ENCODE measurements around the gene NRDC.
"Not testable (repeated sequence)": the region's sequence is repeated elsewhere in the genome, so short reads cannot be mapped to it uniquely, and the experiment has no call there.

NRDC gene

GRCh38 chr1:51850420-51851223, 27.9 kb downstream of the NRDC start:
- no peak for DNase-seq (ENCODE audit: low read depth in 1 of 2, low spot score in 1 of 2)

- DNase-seq (ENCODE audit: low read depth in 1 of 2, low spot score in 1 of 2) = no peak
Measured at GRCh38 chr1:51847294-51847920, 31.1 kb downstream of the NRDC start.

GRCh38 chr1:51843948-51844347, 34.6 kb downstream of the NRDC start:
- DNase-seq (ENCODE audit: low read depth in 1 of 2, low spot score in 1 of 2) = no peak

- DNase-seq (ENCODE audit: low read depth in 1 of 2, low spot score in 1 of 2) = no peak
Measured at GRCh38 chr1:51842261-51842660, 36.3 kb downstream of the NRDC start.

- DNase-seq (ENCODE audit: low read depth in 1 of 2, low spot score in 1 of 2) = no peak
Measured at GRCh38 chr1:51840743-51841461, 37.6 kb downstream of the NRDC start.

- no peak for DNase-seq (ENCODE audit: low read depth in 1 of 2, low spot score in 1 of 2)
Measured at GRCh38 chr1:51840182-51840581, 38.3 kb downstream of the NRDC start.

- no peak for DNase-seq (ENCODE audit: low read depth in 1 of 2, low spot score in 1 of 2)
Measured at GRCh38 chr1:51839094-51839493, 39.4 kb downstream of the NRDC start.

GRCh38 chr1:51837243-51837642, 41.3 kb downstream of the NRDC start:
- DNase-seq (ENCODE audit: low read depth in 1 of 2, low spot score in 1 of 2) = no peak

- DNase-seq (ENCODE audit: low read depth in 1 of 2, low spot score in 1 of 2) = no peak
Measured at GRCh38 chr1:51833700-51834099, 44.8 kb downstream of the NRDC start.

GRCh38 chr1:51829058-51829457, 49.5 kb downstream of the NRDC start:
- DNase-seq (ENCODE audit: low read depth in 1 of 2, low spot score in 1 of 2) = no peak

- DNase-seq (ENCODE audit: low read depth in 1 of 2, low spot score in 1 of 2) = no peak
Measured at GRCh38 chr1:51819810-51820209, 58.7 kb downstream of the NRDC start.

GRCh38 chr1:51819021-51819420, 59.5 kb downstream of the NRDC start:
- DNase-seq (ENCODE audit: low read depth in 1 of 2, low spot score in 1 of 2) = not testable (repeated sequence)

- DNase-seq (ENCODE audit: low read depth in 1 of 2, low spot score in 1 of 2) = no peak
Measured at GRCh38 chr1:51818487-51818886, 60.0 kb downstream of the NRDC start.

GRCh38 chr1:51814513-51814912, 64.0 kb downstream of the NRDC start:
- no peak for DNase-seq (ENCODE audit: low read depth in 1 of 2, low spot score in 1 of 2)

- DNase-seq (ENCODE audit: low read depth in 1 of 2, low spot score in 1 of 2) = no peak
Measured at GRCh38 chr1:51799372-51799771, 79.2 kb downstream of the NRDC start.

GRCh38 chr1:51794868-51795267, 83.7 kb downstream of the NRDC start:
- DNase-seq (ENCODE audit: low read depth in 1 of 2, low spot score in 1 of 2) = no peak

- DNase-seq (ENCODE audit: low read depth in 1 of 2, low spot score in 1 of 2) = no peak
Measured at GRCh38 chr1:51794260-51794659, 84.3 kb downstream of the NRDC start.

- DNase-seq (ENCODE audit: low read depth in 1 of 2, low spot score in 1 of 2) = no peak
Measured at GRCh38 chr1:51792864-51793263, 85.7 kb downstream of the NRDC start.

GRCh38 chr1:51791888-51792287, 86.6 kb downstream of the NRDC start:
- no peak for DNase-seq (ENCODE audit: low read depth in 1 of 2, low spot score in 1 of 2)

GRCh38 chr1:51790385-51790784, 88.1 kb downstream of the NRDC start:
- no peak for DNase-seq (ENCODE audit: low read depth in 1 of 2, low spot score in 1 of 2)

GRCh38 chr1:51789342-51789741, 89.2 kb downstream of the NRDC start:
- no peak for DNase-seq (ENCODE audit: low read depth in 1 of 2, low spot score in 1 of 2)

GRCh38 chr1:51788938-51789337, 89.6 kb downstream of the NRDC start:
- DNase-seq (ENCODE audit: low read depth in 1 of 2, low spot score in 1 of 2) = no peak
